ENCODE measurements around the gene ZNF362. TPM values are rescaled to one million over a fixed set of nuclear protein-coding genes. Genes with fewer than 3 reads are reported as not detected.

The ZNF362 gene
- total and polyA plus RNA-seq, 2 of the 13 experiments (the other 11 are each of a cell fraction or from before 2014, with no cell fraction given) = 8.3 to 14.2 TPM

DNA sequence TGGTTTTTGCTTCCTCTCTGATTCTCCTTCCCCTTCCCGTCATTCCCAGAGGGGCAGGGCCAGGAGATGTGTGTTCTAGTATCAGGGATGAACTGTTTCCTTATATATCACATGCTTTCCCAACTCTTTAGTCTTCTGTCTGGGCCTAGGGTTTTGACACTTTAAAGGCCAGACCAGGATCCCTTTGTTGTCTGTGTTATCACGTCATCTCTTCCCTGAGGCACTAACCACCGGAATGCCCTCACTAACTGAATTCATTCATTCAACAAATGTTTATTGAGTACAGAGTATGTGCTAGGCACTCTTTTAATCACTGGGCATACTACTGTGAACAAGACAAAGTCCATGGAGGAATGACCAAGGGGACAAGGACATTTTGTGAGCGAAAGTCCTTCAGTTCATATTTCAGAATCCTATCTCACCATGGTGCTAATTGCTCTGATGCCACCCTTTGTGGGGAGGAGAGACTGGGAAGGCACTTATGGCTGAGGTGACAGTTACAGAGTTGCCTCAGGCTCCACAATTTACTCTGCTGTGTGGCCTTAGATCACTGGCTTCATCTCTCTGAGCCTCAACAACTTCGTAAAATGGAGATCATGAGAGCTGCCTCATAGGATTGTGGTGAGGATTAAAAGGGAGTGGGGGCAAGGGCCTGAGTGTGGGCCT, 12.0 kb upstream of the ZNF362 start (continued):
- TF ChIP-seq KDM6A (CRISPR knock-in tag; IDR thresholded peaks at IDR 0.05; ENCODE audit: low read depth) (no peak), SOX5 (CRISPR knock-in tag; IDR thresholded peaks at IDR 0.05; ENCODE audit: borderline replicate concordance) (peak; percentile 74; the same call in 1 of the 2 replicates), GATAD2A (CRISPR knock-in tag; IDR thresholded peaks at IDR 0.05) (peak; percentile 31; the same call in 1 of the 2 replicates), NFRKB (IDR thresholded peaks at IDR 0.05) (no peak), ESRRA (CRISPR knock-in tag; IDR thresholded peaks at IDR 0.05; ENCODE audit: low read depth) (peak; percentile 84), PRDM10 (CRISPR knock-in tag; IDR thresholded peaks at IDR 0.05; ENCODE audit: low read depth) (no peak), CEBPZ (IDR thresholded peaks at IDR 0.05; ENCODE audit: low read length) (no peak), ZNF609 (CRISPR knock-in tag; IDR thresholded peaks at IDR 0.05; ENCODE audit: borderline replicate concordance) (peak; percentile 26; the same call in 1 of the 2 replicates), TSC22D2 (CRISPR knock-in tag; IDR thresholded peaks at IDR 0.05; ENCODE audit: borderline replicate concordance) (no peak), NCOA1 (CRISPR knock-in tag; IDR thresholded peaks at IDR 0.05) (no peak), LBX2 (CRISPR knock-in tag; IDR thresholded peaks at IDR 0.05; ENCODE audit: borderline replicate concordance) (no peak), SKI (IDR thresholded peaks at IDR 0.05; ENCODE audit: partially characterized antibody) (peak; percentile 33)
- TF ChIP-seq, protein P1, sequence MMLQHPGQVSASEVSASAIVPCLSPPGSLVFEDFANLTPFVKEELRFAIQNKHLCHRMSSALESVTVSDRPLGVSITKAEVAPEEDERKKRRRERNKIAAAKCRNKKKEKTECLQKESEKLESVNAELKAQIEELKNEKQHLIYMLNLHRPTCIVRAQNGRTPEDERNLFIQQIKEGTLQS (CRISPR knock-in tag; IDR thresholded peaks at IDR 0.05) = no peak
- TF ChIP-seq, protein P2, sequence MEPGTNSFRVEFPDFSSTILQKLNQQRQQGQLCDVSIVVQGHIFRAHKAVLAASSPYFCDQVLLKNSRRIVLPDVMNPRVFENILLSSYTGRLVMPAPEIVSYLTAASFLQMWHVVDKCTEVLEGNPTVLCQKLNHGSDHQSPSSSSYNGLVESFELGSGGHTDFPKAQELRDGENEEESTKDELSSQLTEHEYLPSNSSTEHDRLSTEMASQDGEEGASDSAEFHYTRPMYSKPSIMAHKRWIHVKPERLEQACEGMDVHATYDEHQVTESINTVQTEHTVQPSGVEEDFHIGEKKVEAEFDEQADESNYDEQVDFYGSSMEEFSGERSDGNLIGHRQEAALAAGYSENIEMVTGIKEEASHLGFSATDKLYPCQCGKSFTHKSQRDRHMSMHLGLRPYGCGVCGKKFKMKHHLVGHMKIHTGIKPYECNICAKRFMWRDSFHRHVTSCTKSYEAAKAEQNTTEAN (CRISPR knock-in tag; conservative IDR thresholded peaks at IDR 0.05) = 0 out of 2 replicates have a peak, but pooled peaks have one; percentile 49

Data from HepG2 (cell line).